Measurements from ENCODE around the gene FCRLA.
"Not testable (repeated sequence)": the region's sequence is repeated elsewhere in the genome, so short reads cannot be mapped to it uniquely, and the experiment has no call there.

GRCh38 chr1:161661660-161662311, 45.2 kb upstream of the FCRLA start:
- TF ChIP-seq CTCF (IDR thresholded peaks at IDR 0.05; ENCODE audit: low read depth, low read length, poor library complexity, severe bottlenecking); EZH2phosphoT487 (IDR thresholded peaks at IDR 0.05; ENCODE audit: borderline replicate concordance, low read length): not testable (repeated sequence)

Measured in DOHH2 (cell line).